ENCODE data around the gene ZMYND12. TPM values are rescaled to one million over a fixed set of nuclear protein-coding genes. Genes with fewer than 3 reads are reported as not detected.

Gene ZMYND12
- total and polyA plus RNA-seq, 2 donors (not counting 3 experiments of a cell fraction or from before 2014, with no cell fraction given): 0.33 to 0.40 TPM

DNA sequence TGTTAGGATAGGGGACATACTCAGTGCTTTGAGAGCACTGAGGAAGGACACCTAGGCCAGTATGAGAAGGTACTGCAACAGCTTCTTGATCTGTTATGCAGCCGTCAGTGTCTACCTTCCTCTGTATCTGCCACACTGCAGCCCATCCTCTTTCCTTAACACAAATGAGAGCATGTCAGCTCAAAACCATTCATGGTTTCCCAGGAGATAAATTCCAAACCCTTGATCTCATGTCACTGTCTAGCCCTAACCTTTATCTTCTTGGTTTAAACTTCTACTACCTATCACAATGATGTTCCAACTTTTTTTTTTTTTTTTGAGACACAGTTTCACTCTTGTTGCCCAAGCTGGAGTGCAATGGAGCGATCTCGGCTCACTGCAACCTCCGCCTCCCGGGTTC is 1.4 kb downstream of the ZMYND12 start:
- no peak overlapping the region for H3K4me2 ChIP-seq (ENCODE audit: insufficient read depth, low read length)
- ChIA-PET CTCF (interaction anchor here (1.3 kb wide), 1 partner anchor 9 kb away, joined by 5 read pairs; no protein-coding TSS in a partner anchor), POLR2A (interaction anchor here (0.7 kb wide), 2 partner anchors 158 to 226 kb away, joined by 5 to 6 read pairs; no protein-coding TSS in a partner anchor)
- H3K27ac ChIP-seq (ENCODE audit: insufficient read depth, low read depth, low read length): no peak overlapping the region
- no peaks in the 10 kb centered on the region for H3K27me3 ChIP-seq (ENCODE audit: control insufficient read depth in 2 of 2, insufficient read depth in 2 of 2, low read length in 2 of 2)
- H3K4me1 ChIP-seq (ENCODE audit: control insufficient read depth, extremely low read depth, insufficient read depth, low read length): peaks cover 5% of the 10 kb centered on the region
- intact Hi-C loops (cut with micrococcal nuclease): no loop called here
- H2AFZ ChIP-seq (ENCODE audit: low read depth, low read length): no peak overlapping the region
- no peaks in the 10 kb centered on the region for H3K36me3 ChIP-seq (ENCODE audit: control insufficient read depth in 2 of 2, extremely low read depth in 1 of 2, insufficient read depth in 2 of 2, low read length in 2 of 2)
- H3K9me1 ChIP-seq (replicated peaks; ENCODE audit: control insufficient read depth, extremely low read depth, insufficient read depth, low read length): no peaks in the 10 kb centered on the region
- BruUV-seq (replicated peaks): no TSS peak
- H3K9ac ChIP-seq (replicated peaks; ENCODE audit: extremely low read depth, insufficient read depth, low read length): no peak overlapping the region
- no peaks in the 10 kb centered on the region for H3K9me3 ChIP-seq (replicated peaks; ENCODE audit: control insufficient read depth, insufficient read depth, low read length)
- TF ChIP-seq JUN (IDR thresholded peaks at IDR 0.05; ENCODE audit: borderline replicate concordance, insufficient read depth, insufficient read length, low read depth): no peak
- TF ChIP-seq GATA2 (IDR thresholded peaks at IDR 0.05; ENCODE audit: insufficient read depth, insufficient read length, low read depth, low read length): no peak
- TF ChIP-seq EZH2 (IDR thresholded peaks at IDR 0.05; ENCODE audit: borderline replicate concordance, low read depth, low read length, severe bottlenecking): no peak
- no peak for TF ChIP-seq FOS (IDR thresholded peaks at IDR 0.05; ENCODE audit: borderline replicate concordance, insufficient read depth, low read length)
- TF ChIP-seq, protein P1, sequence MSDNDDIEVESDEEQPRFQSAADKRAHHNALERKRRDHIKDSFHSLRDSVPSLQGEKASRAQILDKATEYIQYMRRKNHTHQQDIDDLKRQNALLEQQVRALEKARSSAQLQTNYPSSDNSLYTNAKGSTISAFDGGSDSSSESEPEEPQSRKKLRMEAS (IDR thresholded peaks at IDR 0.05; ENCODE audit: insufficient read depth, insufficient read length): no peak
- no peak for TF ChIP-seq POLR2A (IDR thresholded peaks at IDR 0.05; ENCODE audit: low read depth, low read length)
- TF ChIP-seq, protein P2, sequence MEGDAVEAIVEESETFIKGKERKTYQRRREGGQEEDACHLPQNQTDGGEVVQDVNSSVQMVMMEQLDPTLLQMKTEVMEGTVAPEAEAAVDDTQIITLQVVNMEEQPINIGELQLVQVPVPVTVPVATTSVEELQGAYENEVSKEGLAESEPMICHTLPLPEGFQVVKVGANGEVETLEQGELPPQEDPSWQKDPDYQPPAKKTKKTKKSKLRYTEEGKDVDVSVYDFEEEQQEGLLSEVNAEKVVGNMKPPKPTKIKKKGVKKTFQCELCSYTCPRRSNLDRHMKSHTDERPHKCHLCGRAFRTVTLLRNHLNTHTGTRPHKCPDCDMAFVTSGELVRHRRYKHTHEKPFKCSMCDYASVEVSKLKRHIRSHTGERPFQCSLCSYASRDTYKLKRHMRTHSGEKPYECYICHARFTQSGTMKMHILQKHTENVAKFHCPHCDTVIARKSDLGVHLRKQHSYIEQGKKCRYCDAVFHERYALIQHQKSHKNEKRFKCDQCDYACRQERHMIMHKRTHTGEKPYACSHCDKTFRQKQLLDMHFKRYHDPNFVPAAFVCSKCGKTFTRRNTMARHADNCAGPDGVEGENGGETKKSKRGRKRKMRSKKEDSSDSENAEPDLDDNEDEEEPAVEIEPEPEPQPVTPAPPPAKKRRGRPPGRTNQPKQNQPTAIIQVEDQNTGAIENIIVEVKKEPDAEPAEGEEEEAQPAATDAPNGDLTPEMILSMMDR (IDR thresholded peaks at IDR 0.05; ENCODE audit: extremely low read depth in 1 of 2, insufficient read depth in 1 of 2, low read depth in 1 of 2, low read length in 2 of 2): no peak
- TF ChIP-seq POLR2AphosphoS5 (IDR thresholded peaks at IDR 0.05; ENCODE audit: insufficient read depth, low read depth, low read length): no peak
- no peaks in the 10 kb centered on the region for H3K79me2 ChIP-seq (ENCODE audit: control insufficient read depth, insufficient read depth, low read length)
- no peaks in the 10 kb centered on the region for H4K20me1 ChIP-seq (replicated peaks; ENCODE audit: control insufficient read depth, extremely low read depth, insufficient read depth, low read length)
- H3K4me3 ChIP-seq (replicated peaks in 1 of 3; ENCODE audit: insufficient read depth in 1 of 3, low read depth in 1 of 3, low read length in 3 of 3): no peak overlapping the region
- FAIRE-seq: no peak
- DNase-seq (ENCODE audit: low read depth, low spot score): no peak
- dilution Hi-C loops (cut with MboI; ENCODE audit: extremely low pct_ligation_motif_present, low sequenced_read_pairs): no loop called here
